Osteoblast (primary cell): ENCODE data around the gene LAPTM5. TPM values are rescaled to one million over a fixed set of nuclear protein-coding genes. Genes with fewer than 3 reads are reported as not detected.
A peak's percentile ranks its signal among the peaks of the same experiment; 100 is the strongest.

Source experiments
- DNase-seq: peaks from one replicate; pipeline ENCODE4 v3.0.0; 2011; ENCODE audit warnings: low spot score, mixed read lengths; ENCODE audit not compliant: insufficient read length; ENCODE audit errors: missing footprints
- H2AFZ ChIP-seq: 2 replicates; pipeline ENCODE4 v1.6.0; 2011; ENCODE audit warnings: mild to moderate bottlenecking, low read length
- H3K27ac ChIP-seq: 2 replicates; pipeline ENCODE4 v1.5.1; 2011; ENCODE audit warnings: mild to moderate bottlenecking, low read depth, low read length, moderate library complexity
- H3K27me3 ChIP-seq: 2 replicates; pipeline ENCODE4 v1.6.0; 2012; ENCODE audit warnings: mild to moderate bottlenecking, control low read depth, inconsistent platforms, low read length, moderate library complexity; ENCODE audit not compliant: insufficient read depth
- H3K36me3 ChIP-seq: 2 replicates; pipeline ENCODE4 v1.5.1; 2011; ENCODE audit warnings: mild to moderate bottlenecking, low read length, control low read depth, moderate library complexity; ENCODE audit not compliant: insufficient read depth
- H3K4me1 ChIP-seq: 2 replicates; pipeline ENCODE4 v1.5.1; 2011; ENCODE audit warnings: mild to moderate bottlenecking, low read length, control low read depth, moderate library complexity; ENCODE audit not compliant: insufficient read depth
- H3K4me2 ChIP-seq: 2 replicates; pipeline ENCODE4 v1.6.0; 2011; ENCODE audit warnings: mild to moderate bottlenecking, low read length; ENCODE audit not compliant: insufficient read depth
- H3K4me3 ChIP-seq: fragments of 200-600 bp; sonication (generic); 3 replicates; pipeline ENCODE4 v1.5.1; 2012; ENCODE audit warnings: mild to moderate bottlenecking, low read length, inconsistent platforms; ENCODE audit not compliant: insufficient read depth
- H3K79me2 ChIP-seq: 2 replicates; pipeline ENCODE4 v1.6.0; 2012; ENCODE audit warnings: mild to moderate bottlenecking, low read length, control low read depth, inconsistent platforms; ENCODE audit not compliant: insufficient read depth
- H3K9me3 ChIP-seq: 2 replicates; pipeline ENCODE4 v1.5.1; 2011; ENCODE audit warnings: low read depth, low read length, control low read depth
- H4K20me1 ChIP-seq: 2 replicates; pipeline ENCODE4 v1.6.0; 2012; ENCODE audit warnings: mild to moderate bottlenecking, low read length, control low read depth; ENCODE audit not compliant: insufficient read depth
- total RNA-seq: library from RNA; depleted of rRNA; stranded (reverse); fragments of >200 nt; gene quantifications from 2 replicates; pipeline ENCODE4 v1.2.3, GENCODE V29; 2012
- TF ChIP-seq, protein P1 (sequence below): IDR thresholded peaks from 2 replicates; pipeline ENCODE4 v1.5.1; 2011; ENCODE audit warnings: mild to moderate bottlenecking, low read depth, low read length, moderate library complexity; ENCODE audit errors: extremely low read depth

The LAPTM5 gene
- total RNA-seq, 1 donor, result 0.72 TPM

- DNase-seq, result peak; percentile 9
- Histone ChIP-seq H2AFZ (no peak overlapping the region), H3K27ac (no peak overlapping the region), H3K9me3 (no peaks in the 10 kb centered on the region), H4K20me1 (no peaks in the 10 kb centered on the region), H3K4me3 (no peak overlapping the region), H3K36me3 (no peaks in the 10 kb centered on the region), H3K27me3 (no peaks in the 10 kb centered on the region), H3K4me2 (no peak overlapping the region), H3K4me1 (no peaks in the 10 kb centered on the region), H3K79me2 (no peaks in the 10 kb centered on the region)
- TF ChIP-seq, protein P1, sequence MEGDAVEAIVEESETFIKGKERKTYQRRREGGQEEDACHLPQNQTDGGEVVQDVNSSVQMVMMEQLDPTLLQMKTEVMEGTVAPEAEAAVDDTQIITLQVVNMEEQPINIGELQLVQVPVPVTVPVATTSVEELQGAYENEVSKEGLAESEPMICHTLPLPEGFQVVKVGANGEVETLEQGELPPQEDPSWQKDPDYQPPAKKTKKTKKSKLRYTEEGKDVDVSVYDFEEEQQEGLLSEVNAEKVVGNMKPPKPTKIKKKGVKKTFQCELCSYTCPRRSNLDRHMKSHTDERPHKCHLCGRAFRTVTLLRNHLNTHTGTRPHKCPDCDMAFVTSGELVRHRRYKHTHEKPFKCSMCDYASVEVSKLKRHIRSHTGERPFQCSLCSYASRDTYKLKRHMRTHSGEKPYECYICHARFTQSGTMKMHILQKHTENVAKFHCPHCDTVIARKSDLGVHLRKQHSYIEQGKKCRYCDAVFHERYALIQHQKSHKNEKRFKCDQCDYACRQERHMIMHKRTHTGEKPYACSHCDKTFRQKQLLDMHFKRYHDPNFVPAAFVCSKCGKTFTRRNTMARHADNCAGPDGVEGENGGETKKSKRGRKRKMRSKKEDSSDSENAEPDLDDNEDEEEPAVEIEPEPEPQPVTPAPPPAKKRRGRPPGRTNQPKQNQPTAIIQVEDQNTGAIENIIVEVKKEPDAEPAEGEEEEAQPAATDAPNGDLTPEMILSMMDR, result no peak
These were observed 31.3 kb downstream of the LAPTM5 start for GRCh38 chr1:30726236-30726635.

DNA sequence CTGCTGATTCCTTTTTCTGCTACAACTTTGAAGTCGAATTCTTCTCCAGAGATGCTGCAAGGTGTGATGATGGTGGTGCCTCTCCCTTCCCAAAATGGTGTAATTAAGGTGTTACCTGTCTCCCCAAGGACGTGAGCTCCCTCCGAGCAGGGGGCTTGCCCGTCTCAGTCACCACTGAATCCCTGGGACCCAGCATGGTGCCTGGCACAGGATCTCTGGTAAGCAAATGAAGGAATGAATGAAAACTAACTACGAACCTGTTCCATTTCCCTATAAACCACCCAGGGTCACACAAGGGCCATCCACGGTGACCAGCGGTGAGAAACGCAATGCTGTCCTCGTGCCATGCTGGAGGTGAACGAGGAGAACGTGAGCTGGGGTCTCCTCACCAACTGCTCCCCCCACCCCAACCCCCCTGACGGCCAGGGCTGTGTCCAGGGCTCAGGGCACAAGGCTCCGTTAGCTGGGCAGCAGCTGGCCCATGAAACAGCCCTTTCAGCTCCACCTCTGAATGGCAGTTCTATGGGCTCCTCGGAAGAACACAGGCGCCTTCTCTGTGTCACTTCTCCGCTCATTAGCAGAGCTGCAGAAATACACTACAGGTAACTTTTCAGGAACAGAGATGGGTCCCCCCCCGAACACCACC is 32.0 kb downstream of the LAPTM5 start:
- H3K27ac ChIP-seq, result no peak overlapping the region
- no peak overlapping the region for H2AFZ ChIP-seq
- H3K4me3 ChIP-seq, result no peak overlapping the region
- TF ChIP-seq, protein P1, result no peak
- H3K36me3 ChIP-seq, result no peaks in the 10 kb centered on the region
- DNase-seq, result no peak
- no peaks in the 10 kb centered on the region for H3K9me3 ChIP-seq
- H3K4me1 ChIP-seq, result no peaks in the 10 kb centered on the region
- H3K4me2 ChIP-seq, result no peak overlapping the region
- H3K27me3 ChIP-seq, result no peaks in the 10 kb centered on the region
- H3K79me2 ChIP-seq, result no peaks in the 10 kb centered on the region
- H4K20me1 ChIP-seq, result no peaks in the 10 kb centered on the region

DNA sequence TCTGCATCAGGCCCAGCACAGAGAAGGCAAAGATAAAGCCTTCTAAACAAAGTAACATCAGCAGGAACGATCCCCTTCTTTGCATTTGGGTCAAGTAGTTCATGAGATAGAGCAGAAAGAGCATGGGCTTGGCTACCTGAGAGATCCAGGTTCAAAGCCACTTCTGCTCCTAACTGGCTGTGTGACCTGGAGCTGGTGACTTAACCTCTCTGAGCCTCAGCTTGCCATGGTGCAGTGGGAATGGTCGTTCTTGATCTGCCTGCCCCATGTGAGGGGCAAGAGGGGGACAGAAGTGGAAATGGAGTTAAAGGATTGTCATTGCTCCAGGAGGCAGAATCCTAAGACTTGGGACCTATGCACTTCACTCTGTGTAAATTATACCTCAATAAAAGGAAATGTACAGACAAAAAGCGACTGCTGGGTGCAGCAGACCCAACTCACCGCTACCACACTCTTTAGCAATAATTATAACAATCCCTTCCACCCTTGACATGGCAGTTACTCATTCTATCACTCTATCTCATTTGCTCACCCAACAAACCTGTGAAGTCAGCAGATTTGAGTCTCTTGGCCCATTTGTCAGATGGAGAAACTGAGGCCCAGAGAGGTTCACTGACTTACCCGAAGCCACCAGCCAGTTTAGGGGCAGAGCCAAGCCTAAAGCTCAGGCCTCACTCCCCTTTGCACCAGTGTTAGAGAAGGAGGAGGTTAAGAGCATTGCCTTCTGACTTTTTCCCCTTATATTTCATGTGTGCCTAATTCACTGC is 32.7 kb downstream of the LAPTM5 start:
- Histone ChIP-seq H3K4me2 (no peak overlapping the region), H3K79me2 (no peaks in the 10 kb centered on the region), H3K9me3 (no peaks in the 10 kb centered on the region), H3K4me3 (no peak overlapping the region), H3K4me1 (no peaks in the 10 kb centered on the region), H3K27me3 (no peaks in the 10 kb centered on the region), H3K36me3 (no peaks in the 10 kb centered on the region), H3K27ac (no peak overlapping the region), H2AFZ (no peak overlapping the region), H4K20me1 (peaks cover 7% of the 10 kb centered on the region)
- TF ChIP-seq, protein P1, result no peak
- DNase-seq, result peak; percentile 31

- H3K27ac ChIP-seq, result no peak overlapping the region
- TF ChIP-seq, protein P1, result no peak
These were observed 33.4 kb downstream of the LAPTM5 start for GRCh38 chr1:30724175-30724574.

More at GRCh38 chr1:30724175-30724574, 33.4 kb downstream of the LAPTM5 start:
- Histone ChIP-seq H3K36me3 (no peaks in the 10 kb centered on the region), H3K27me3 (no peaks in the 10 kb centered on the region), H3K4me3 (no peak overlapping the region), H3K9me3 (no peaks in the 10 kb centered on the region), H2AFZ (no peak overlapping the region), H3K4me2 (no peak overlapping the region), H3K4me1 (peaks cover 3% of the 10 kb centered on the region), H3K79me2 (no peaks in the 10 kb centered on the region), H4K20me1 (peaks cover 13% of the 10 kb centered on the region)
- peak; percentile 67 for DNase-seq
